A204.1 (cell line): ENCODE measurements around the gene PKIG.
"Not testable (repeated sequence)": the region's sequence is repeated elsewhere in the genome, so short reads cannot be mapped to it uniquely, and the experiment has no call there.

ENCODE experiments used
- FAIRE-seq: peaks from 2 replicates; lab custom pipeline; 2012; peaks lifted over from hg19 to GRCh38; lab: Jason Lieb, UNC

PKIG gene

DNA sequence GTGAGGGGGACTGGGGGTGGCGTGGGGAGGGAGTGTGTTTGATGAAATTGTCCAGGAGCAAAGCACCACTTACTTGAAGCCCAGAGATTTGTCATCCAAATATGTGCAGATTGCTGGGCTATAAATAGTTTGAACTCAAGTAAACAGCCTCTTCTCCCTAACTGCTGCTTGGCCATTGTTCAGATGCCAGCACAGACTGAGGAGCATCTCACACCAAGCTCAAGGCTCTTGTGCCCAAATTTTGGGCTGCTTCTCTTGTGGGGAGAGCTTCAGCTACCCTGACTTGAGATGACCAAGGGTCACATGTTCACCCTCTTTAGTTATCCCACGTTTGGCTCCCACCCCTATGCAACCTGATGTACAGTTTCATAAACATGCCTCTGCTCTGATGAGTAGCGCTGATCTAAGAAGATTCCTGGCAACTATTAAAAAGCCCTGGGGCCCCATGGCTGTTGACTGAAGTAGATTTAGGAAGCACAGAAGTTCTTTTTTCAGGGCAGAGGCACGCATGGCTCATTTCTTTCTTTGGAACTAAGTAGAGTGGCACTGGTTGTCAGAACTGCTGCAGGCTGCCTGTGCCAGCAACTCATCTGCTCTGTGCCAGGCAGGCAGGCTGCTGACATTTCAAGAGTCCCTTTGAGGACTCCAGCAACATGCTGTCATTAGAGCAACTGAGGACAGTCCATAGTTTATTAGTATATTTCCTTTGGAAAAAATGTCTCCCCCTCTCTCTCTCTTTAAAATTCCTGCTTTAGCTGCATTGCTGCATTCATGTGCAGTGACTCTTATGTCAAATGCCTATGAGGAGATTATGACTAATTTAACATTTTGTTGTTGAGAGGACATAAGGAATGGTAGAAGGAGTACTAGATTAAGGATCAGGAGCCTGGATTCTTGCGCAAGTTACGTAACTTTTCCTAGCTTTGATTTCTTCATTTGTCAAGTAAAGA is 9.6 kb upstream of the PKIG start:
- FAIRE-seq: no peak

GRCh38 chr20:44573501-44573869 is 8.9 kb upstream of the PKIG start:
- no peak for FAIRE-seq

DNA sequence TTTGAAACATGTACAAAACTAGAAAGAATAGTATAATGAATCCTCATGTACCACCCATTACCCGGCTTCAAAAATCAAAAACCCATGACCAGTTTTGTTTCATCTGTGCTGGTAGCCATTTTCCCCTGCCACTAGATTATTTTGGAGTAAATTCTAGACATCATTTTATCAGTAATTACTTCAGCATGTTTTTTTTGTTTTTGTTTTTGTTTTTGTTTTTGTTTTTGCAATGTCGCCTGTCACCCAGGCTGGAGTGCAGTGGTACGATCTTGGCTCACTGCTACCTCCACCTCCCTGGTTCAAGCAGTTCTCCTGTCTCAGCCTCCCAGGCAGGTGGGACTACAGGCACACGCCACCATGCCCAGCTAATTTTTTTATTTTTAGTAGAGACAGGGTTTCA is 8.0 kb upstream of the PKIG start:
- no peak for FAIRE-seq

GRCh38 chr20:44576297-44576696 is 6.1 kb upstream of the PKIG start:
- FAIRE-seq: no peak

DNA sequence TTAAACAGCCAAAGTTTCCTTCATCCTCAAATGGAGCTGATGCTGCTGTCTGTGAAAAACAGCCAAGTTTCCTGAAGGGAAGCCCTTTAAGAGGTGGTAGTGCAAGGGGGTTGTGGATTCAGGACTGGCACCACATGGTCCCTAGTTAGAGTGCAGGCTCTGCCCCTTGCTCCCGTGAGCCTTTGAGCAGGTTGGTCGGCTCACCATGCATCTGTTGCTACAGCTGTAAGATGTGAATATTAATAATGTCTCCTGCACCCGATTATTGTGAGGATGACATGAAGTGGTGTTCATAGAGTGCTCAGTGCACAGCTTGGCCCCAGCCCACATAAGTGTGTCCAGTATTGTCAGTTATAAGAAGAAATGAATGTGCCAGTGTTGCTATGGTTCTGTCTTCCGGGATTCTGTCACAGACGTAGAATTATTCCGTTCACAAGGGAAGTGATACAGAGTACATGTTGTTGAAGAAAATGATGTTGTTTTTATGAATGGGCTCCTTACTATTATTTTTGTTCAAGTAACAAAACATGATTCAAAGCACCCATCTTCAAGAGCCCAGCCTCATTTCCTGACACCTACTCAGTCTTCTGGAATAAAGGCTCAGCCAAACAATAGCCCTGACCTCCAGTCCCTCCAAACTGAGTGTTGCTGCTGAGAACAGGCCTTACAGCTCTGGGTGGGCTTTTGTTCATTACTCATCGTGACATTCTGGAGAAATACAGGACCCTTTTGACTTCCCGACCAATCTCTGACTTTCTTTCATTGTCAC is 2.9 kb upstream of the PKIG start:
- FAIRE-seq: no peak

- no peak for FAIRE-seq
These were observed 1.7 kb upstream of the PKIG start for GRCh38 chr20:44580581-44581268.

DNA sequence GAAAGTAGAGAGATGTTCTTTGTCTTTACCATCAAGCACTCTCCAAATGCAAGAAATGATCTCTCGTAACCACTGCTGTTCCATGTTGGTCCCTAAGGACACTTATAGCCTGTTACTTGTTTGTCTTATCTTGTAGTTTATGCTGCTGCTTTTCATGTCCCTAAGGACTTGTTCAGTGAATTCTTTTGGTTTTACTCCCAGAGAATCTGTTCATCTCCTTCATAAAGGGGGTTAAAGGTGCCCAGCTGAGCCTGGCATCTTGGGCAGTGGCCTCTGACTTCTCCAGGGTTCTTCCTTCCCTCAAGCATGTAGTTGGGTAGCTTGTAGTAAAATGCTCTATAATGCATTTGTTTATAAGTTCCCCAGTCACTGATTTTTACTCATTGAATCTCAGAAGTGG is 864 bp upstream of the PKIG start:
- no peak for FAIRE-seq

- FAIRE-seq: no peak
These were observed 778 bp downstream of the PKIG start for GRCh38 chr20:44583157-44583556.

DNA sequence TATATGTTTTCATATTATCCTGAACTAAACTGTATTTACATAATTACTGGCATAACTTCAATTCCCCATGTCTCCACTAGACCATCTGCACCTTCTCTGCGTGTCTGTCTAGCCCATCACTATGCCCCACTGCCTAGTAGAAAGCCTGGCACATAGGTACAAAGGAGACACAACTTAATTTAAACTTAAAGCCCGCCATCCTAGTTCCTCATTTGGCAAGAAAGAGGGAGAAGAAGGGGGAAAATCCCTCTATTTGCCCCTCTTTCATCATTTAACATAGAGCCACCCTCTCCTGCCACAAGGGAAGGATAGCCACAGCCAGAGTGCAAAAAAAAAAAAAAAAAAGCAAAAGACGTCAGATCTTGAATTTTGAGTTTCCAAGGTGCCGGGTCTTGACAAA is 1.8 kb downstream of the PKIG start:
- FAIRE-seq: no peak

DNA sequence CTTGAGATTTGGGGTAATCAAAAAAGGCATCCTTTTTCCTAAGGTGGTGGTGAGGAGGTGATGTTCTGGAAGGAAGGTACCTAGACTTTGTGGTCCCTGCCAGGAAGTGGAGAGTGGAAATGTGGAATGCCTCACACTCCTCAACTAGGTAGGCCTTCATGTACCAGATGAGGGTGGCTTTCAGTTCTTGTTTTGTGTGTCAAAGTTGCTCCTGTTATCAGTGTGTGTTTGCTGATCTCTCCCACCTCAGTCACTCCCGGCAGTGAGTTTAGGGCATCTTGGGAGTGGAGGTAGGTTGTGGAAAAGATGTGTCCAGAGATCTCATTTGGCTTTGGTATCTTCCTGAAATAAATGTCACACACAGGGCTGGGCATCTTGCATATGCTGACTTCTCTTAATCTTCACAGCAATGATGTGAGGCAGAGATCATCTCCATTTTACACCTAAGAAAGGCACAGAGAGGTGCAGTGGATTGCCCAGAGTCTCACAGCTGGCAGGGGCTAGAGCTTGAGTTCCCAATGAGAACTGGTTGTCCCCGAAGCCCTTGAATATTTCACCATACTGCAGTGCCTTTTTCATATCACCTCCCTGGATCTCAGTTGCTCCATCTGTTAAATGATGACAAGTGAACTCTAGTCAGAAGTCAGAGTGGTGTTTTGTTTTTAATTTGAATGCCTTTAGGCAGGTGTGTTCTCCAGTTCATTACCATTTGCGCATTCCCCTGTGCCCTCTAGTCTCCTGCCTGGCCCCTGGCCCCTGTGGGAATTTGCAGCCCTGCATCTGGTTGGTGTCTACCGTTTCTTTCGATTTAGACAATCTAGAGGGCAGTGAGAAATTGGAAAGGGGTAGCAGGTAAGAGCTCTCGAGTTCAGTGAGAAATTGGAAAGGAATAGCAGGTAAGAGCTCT is 2.9 kb downstream of the PKIG start:
- FAIRE-seq: no peak

- FAIRE-seq: no peak
These were observed 4.0 kb downstream of the PKIG start for GRCh38 chr20:44586289-44586911.

GRCh38 chr20:44587035-44587980 is 4.9 kb downstream of the PKIG start:
- no peak for FAIRE-seq

DNA sequence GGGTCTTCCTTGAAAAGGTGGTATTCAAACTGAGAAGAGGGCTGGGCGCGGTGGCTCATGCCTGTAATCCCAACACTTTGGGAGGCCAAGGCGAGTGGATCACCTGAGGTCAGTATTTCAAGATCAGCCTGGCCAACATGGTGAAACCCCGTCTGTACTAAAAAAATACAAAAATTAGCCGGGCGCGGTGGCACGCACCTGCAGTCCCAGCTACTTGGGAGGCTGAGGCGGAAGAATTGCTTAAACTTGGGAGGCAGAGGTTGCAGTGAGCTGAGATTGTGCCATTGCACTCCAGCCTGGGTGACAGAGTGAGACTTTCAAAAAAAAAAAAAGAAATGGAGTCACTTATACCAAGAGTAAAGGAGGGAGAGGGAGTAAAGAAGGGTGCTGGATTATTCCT is 5.9 kb downstream of the PKIG start:
- not testable (repeated sequence) for FAIRE-seq

DNA sequence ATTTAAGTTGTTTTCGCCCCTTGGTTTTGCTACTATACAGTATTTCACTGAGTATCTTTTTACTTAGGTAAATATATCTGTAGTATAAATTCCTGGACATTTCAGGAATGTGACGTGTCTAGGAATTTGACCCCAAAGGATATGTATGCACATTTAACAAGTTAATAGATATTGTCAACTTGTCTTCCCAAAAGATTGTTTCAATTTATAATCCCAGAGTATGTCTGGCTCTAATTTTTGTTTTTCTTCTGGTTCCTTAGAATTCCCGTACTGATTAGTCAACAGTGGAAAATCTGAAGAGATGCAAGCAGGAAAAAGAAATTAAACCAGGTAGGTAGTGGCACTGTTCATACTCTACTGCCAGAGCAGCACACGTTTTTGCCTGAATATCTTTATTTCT is 7.2 kb downstream of the PKIG start:
- no peak for FAIRE-seq

- FAIRE-seq: no peak
These were observed 8.8 kb downstream of the PKIG start for GRCh38 chr20:44590980-44591778.

DNA sequence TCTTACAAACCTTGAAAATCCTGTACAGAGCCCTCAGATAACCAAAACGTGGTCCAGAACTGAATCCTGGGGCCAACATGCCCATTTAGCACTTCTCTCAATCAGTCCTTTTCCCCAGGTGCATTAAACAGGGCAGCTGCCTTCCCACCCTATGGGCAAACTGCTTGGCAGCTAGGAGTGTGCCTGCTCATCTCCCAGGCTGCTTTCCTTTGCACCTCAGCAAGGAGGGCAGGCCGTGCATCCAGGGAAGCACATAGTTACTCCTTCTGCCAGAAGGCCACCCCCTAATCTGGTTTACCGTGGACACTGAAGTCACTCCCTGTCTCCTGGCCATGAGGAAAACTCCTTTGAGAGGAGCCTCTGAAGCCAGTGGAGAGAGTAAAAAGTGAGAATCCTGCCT is 10.0 kb downstream of the PKIG start:
- FAIRE-seq: no peak

DNA sequence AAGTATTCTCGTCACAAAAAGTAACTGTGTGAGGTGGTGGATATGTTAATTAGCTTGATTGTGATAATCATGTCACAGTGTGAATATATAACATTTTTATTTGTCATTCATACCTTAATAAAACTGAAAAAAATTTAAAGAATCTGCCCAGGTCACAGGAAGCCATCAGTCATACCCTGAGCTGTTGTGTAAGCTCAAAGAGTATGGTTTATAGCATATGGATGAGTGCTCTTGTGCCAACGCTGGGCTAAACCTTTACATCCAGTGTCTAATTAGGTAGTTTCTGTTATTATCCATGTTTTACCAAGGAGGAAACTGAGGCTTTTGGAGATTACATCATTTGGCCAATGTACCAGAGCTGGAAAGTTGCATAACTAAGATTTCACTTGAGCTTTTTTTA is 11.4 kb downstream of the PKIG start:
- FAIRE-seq: no peak

DNA sequence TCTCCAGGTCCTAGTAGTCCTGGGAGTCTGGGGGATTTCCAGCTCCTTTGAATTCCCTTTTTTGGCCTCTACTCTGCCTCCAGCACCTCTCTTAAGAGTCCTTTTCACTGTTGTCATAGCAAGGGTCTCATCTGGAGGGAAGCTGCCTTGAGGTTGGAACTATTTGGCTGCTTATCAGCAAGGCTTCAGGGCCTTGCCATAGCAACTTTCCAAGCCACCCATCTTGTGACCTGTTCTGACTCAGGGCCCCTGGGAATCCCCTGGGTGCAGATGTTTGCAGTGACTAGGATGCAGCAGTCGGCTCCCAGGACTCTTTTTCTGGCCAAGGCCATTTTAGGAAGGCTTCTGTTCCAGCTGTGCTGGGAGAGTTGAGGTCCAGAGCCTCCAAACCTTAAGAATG is 12.4 kb downstream of the PKIG start:
- FAIRE-seq: no peak

DNA sequence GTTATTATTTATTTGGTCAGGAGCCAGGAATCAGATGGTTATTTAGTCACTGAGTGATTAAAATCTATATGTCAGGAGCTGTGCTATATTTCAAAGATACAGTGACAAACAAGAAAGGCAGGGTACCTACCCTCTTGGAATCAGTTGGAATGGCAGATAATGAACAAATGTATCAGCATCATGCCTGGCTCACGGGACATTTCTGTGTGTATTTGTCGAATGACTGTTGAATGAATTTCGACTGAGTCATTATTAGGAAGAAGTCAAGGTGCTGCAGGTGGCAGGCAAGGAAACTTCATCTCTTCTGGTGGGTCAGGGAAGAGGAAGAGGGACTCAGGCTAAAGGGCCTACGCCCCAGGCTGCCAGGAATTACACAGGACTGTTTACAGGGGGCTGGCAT is 13.6 kb downstream of the PKIG start:
- FAIRE-seq: no peak
